HUES6 (cell line): ENCODE data around the gene PLCH1.

Source experiments
- H3K27ac ChIP-seq: 2 replicates; pipeline ENCODE4 v1.7.0; 2013; ENCODE audit warnings: low read depth, mild to moderate bottlenecking, low read length, inconsistent platforms
- H3K27me3 ChIP-seq: 2 replicates; pipeline ENCODE4 v1.6.1; 2013; ENCODE audit warnings: low read length; ENCODE audit not compliant: control insufficient read depth, insufficient read depth
- H3K36me3 ChIP-seq: 2 replicates; pipeline ENCODE4 v1.6.1; 2013; ENCODE audit warnings: low read length; ENCODE audit not compliant: control insufficient read depth, insufficient read depth
- H3K4me1 ChIP-seq: 2 replicates; pipeline ENCODE4 v1.6.1; 2013; ENCODE audit warnings: low read length; ENCODE audit not compliant: control insufficient read depth, insufficient read depth
- H3K4me3 ChIP-seq: 2 replicates; pipeline ENCODE4 v1.5.1; 2013; ENCODE audit warnings: low read depth, low read length
- H3K9ac ChIP-seq: one replicate; pipeline ENCODE4 v1.6.1; 2013; ENCODE audit warnings: mild to moderate bottlenecking, low read length
- H3K9me3 ChIP-seq: 2 replicates; pipeline ENCODE4 v1.6.1; 2013; ENCODE audit warnings: low read depth, low read length; ENCODE audit not compliant: control insufficient read depth, insufficient read depth

Gene PLCH1

DNA sequence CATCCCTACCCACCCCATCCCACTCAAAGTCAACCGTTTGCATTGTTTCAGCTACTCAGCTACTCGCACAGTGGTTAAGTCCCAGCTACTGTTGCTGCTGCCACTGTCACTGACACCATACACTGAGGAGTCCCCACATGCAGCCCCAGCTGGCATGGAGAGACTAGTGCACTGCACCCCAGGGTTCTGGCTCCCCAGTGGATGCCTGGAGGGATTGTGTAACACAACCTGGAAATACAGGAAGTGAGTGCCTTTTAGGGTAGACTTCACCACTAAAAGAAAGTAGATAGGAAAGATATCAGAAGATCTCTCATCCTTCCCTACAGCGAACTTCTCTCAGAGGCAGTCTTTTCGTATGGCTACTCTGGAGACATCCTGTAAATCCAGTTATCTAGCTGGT lies 282.2 kb downstream of the PLCH1 start:
- H3K27ac ChIP-seq, result no peak overlapping the region

DNA sequence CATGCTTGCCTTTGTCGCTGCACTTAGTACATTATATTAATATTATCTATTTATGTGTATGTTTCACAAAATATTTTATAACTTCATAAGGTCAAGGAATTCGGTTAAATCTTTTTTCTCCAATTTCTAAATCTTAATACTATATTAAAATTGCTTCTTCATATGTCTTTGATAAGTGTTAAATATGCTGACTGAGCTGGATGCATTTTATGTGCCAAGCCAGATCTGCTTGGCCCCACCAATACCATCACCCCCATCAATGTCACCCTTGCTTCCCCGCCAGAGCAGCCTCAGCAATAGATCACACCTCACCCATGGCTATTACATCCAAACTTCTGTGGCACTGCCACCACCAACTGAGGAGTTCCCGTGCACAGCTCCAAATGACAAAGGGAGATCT lies 287.3 kb downstream of the PLCH1 start:
- Histone ChIP-seq H3K36me3 (no peaks in the 10 kb centered on the region), H3K27ac (no peak overlapping the region), H3K4me3 (no peak overlapping the region), H3K27me3 (no peaks in the 10 kb centered on the region), H3K9ac (no peak overlapping the region), H3K9me3 (no peaks in the 10 kb centered on the region), H3K4me1 (no peaks in the 10 kb centered on the region)

More for the DNA sequence above, 282.2 kb downstream of the PLCH1 start:
- no peak overlapping the region for H3K9ac ChIP-seq
- 0 out of 2 replicates have a peak, but pooled peaks cover 4% of the 10 kb centered on the region for H3K9me3 ChIP-seq
- H3K4me3 ChIP-seq, result no peak overlapping the region
- no peaks in the 10 kb centered on the region for H3K36me3 ChIP-seq
- no peaks in the 10 kb centered on the region for H3K27me3 ChIP-seq
- H3K4me1 ChIP-seq, result no peaks in the 10 kb centered on the region

DNA sequence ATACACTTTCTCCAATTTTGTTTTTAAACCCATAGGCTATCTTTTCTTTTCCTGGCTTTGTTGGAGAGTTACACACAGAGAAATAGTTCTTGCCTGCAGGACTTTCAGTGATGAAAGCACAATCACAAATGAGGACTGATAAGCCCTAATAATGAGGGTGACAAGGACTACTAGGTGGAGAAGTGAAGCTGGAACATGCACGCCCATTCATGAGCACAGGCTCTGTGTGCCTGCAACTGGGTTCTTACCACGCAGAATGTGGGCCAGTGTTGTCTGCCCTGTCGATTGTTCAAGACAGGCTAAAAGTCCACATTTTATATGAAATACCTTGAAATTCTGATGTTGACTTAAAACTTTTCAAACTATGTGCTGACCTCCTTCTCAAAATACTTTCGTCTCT lies 289.1 kb downstream of the PLCH1 start:
- Histone ChIP-seq H3K36me3 (no peaks in the 10 kb centered on the region), H3K4me3 (no peak overlapping the region), H3K27ac (no peak overlapping the region), H3K9ac (no peak overlapping the region), H3K9me3 (no peaks in the 10 kb centered on the region), H3K27me3 (no peaks in the 10 kb centered on the region), H3K4me1 (no peaks in the 10 kb centered on the region)

DNA sequence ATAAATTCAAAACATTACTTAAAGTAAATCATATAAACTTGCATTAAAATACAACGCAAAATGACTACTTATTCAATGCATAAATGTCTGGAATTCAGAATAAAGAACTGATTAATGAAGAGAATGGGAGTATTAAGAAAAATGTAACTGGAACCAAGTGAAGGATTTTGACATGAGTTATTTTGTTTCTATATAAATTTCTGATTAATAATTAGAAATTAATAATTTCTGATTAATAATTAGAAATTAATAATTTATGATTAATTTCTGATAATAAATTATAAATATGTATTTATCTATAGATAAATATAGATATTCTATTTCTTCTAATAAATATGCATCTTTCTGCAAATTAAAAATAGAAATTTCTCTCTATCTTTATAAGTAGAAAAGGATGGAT lies 291.4 kb downstream of the PLCH1 start:
- Histone ChIP-seq H3K4me3 (no peak overlapping the region), H3K9ac (no peak overlapping the region), H3K36me3 (no peaks in the 10 kb centered on the region), H3K4me1 (no peaks in the 10 kb centered on the region), H3K27ac (no peak overlapping the region), H3K27me3 (no peaks in the 10 kb centered on the region), H3K9me3 (no peaks in the 10 kb centered on the region)

DNA sequence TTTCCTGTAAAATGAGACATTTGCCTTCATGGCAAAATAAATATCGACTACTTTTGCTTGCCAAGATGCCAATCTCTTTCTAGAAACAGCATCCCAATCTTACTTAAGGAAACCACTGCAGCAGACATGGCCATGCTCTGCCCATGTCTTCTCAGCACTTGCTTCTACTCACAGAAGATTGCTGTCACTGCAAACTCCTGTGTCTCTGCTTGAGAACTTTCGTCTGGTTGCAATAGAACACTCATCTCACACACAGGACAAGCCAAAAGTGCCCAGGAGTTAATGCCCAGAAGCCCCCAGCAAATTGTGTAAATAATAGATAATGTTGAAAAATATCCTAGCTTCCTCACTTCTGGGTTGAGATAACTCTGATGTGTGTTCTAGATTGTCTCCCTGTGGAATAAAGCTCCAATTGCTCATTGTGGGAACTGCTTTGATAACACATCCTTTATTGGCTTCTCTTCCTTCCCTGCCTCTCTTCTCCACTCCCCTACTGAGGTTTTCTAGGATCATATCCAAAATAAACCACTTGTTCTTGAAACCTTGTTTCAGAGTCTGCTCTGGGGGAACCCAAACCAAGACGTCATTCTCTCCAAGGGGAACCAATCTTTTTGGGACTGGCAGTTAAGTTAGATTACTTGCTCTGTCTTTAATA lies 295.1 kb downstream of the PLCH1 start:
- H3K9ac ChIP-seq, result no peak overlapping the region
- H3K27ac ChIP-seq, result no peak overlapping the region
- no peaks in the 10 kb centered on the region for H3K4me1 ChIP-seq
- H3K9me3 ChIP-seq, result no peaks in the 10 kb centered on the region
- no peaks in the 10 kb centered on the region for H3K27me3 ChIP-seq
- H3K4me3 ChIP-seq, result no peak overlapping the region
- H3K36me3 ChIP-seq, result no peaks in the 10 kb centered on the region

DNA sequence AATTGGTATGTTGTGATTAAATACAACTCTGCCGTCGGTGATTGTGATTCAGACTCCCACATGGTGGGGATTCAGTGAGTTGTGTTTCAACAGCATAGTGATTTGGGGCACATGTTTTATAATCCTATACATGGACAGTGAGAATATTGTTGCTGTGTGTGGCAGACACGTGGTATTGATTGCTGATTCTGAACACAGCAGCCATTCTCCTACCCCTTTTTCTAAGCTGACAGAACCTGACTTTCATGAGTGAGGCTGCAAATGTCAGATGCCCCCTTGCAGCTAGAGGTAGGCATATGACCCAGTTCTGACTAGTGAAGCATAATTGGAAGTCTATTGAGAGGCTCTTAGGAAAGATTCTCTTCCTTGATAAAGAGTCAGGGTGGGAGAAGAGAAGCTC lies 296.3 kb downstream of the PLCH1 start:
- no peaks in the 10 kb centered on the region for H3K4me1 ChIP-seq
- no peaks in the 10 kb centered on the region for H3K27me3 ChIP-seq
- no peak overlapping the region for H3K4me3 ChIP-seq
- H3K9me3 ChIP-seq, result no peaks in the 10 kb centered on the region
- H3K27ac ChIP-seq, result no peak overlapping the region
- no peak overlapping the region for H3K9ac ChIP-seq
- H3K36me3 ChIP-seq, result no peaks in the 10 kb centered on the region

DNA sequence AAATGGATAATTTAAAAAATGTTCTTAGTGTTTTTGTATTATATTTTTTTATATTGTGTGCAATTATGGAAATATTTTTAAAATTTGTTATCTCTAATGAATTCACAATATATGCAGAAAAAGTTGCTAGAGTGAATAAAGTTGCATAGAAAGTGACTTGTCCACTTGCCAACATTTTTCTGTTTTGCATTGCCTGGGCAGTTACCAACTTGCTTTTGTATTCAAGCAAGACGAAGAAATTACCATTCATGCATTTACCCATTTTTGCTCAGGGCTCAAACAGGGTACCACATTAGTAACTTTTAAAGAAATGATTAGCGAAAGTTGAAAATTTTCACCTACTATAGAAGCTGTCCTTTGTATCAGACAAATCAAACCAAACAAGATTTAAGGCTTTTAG lies 298.5 kb downstream of the PLCH1 start:
- H3K36me3 ChIP-seq, result no peaks in the 10 kb centered on the region
- H3K4me3 ChIP-seq, result no peak overlapping the region
- H3K9ac ChIP-seq, result no peak overlapping the region
- no peak overlapping the region for H3K27ac ChIP-seq
- H3K27me3 ChIP-seq, result no peaks in the 10 kb centered on the region
- no peaks in the 10 kb centered on the region for H3K4me1 ChIP-seq
- no peaks in the 10 kb centered on the region for H3K9me3 ChIP-seq

DNA sequence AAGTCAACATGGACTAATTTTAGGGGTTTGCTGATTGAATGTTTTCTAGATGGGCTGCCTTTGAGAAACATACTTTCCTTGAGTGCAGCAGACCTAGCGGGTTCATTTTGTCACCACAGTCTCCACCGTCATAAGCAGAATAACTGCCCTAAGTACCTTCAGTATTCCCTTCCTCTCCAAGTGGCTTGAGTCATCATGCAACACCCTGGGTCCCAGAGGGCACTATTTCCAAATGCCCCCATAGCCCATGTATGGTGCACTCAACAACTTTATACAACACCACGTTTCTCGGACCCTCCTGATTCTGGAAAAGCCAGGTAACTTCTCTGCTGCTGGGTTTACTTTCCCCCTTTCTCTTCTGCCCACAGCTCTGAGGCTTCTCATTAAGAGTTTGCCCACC lies 300.1 kb downstream of the PLCH1 start:
- Histone ChIP-seq H3K36me3 (no peaks in the 10 kb centered on the region), H3K4me3 (no peak overlapping the region), H3K9me3 (no peaks in the 10 kb centered on the region), H3K27ac (no peak overlapping the region), H3K27me3 (no peaks in the 10 kb centered on the region), H3K4me1 (no peaks in the 10 kb centered on the region), H3K9ac (no peak overlapping the region)

DNA sequence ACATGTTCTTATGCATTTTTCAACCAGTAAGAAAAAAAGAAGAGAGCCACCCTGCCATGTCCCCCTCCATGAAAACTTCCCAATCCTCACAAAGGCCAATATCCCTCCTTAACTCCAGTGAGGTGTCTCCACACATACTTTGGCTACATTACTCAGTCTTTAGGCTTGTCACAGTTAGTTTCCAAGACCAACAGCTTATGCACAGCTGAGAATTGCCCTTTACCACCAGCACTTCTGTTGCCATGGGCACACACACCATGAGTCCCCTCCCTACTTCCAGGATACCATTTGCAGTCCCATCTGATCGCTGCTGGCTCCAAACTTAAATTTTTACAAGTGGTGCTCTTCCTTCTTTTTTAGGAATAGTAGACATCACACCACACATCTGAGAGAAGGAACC lies 301.1 kb downstream of the PLCH1 start:
- H3K4me3 ChIP-seq, result no peak overlapping the region
- no peak overlapping the region for H3K27ac ChIP-seq
- no peak overlapping the region for H3K9ac ChIP-seq
- H3K4me1 ChIP-seq, result no peaks in the 10 kb centered on the region
- no peaks in the 10 kb centered on the region for H3K9me3 ChIP-seq
- no peaks in the 10 kb centered on the region for H3K36me3 ChIP-seq
- no peaks in the 10 kb centered on the region for H3K27me3 ChIP-seq

DNA sequence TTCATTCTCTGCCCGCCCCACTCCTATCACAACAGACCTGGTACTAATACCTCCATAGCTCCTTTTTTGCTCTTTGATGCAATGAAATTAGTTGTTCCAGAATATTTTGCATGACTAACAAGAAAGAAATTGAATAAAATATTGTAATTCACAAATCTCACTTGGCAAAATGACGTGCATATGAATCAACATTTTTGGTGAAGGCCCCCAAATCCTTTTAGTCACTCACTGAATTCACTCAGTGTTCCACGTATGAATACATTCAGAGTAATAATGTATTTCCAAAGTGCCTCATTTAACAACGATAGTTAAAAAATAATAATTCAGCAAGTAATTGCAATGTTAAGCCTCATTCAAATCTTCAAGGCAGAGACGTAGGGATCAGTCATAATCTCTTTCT lies 302.8 kb downstream of the PLCH1 start:
- H3K9me3 ChIP-seq, result no peaks in the 10 kb centered on the region
- no peak overlapping the region for H3K4me3 ChIP-seq
- no peaks in the 10 kb centered on the region for H3K27me3 ChIP-seq
- H3K36me3 ChIP-seq, result no peaks in the 10 kb centered on the region
- no peaks in the 10 kb centered on the region for H3K4me1 ChIP-seq
- H3K9ac ChIP-seq, result no peak overlapping the region
- H3K27ac ChIP-seq, result no peak overlapping the region

DNA sequence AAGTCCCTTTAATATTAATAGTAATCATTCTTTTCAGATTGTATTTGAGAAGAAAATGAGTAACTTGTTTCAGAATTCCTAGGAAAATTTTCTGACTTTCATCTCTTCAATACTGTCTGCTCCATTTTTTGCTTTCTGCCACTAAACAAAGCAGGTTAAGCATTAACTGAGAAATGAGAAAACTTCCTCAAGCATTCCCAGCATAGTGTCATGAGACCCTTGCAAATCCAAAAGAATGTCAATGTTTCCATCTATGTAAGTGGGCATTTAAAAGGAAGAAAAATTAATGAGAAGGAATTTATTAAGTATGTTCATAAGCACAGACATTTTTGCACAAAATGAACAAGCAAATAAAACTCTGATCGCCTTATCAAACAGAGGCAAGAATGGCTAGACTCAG lies 303.4 kb downstream of the PLCH1 start:
- no peaks in the 10 kb centered on the region for H3K4me1 ChIP-seq
- H3K4me3 ChIP-seq, result no peak overlapping the region
- no peak overlapping the region for H3K27ac ChIP-seq
- H3K36me3 ChIP-seq, result no peaks in the 10 kb centered on the region
- no peaks in the 10 kb centered on the region for H3K27me3 ChIP-seq
- no peaks in the 10 kb centered on the region for H3K9me3 ChIP-seq
- no peak overlapping the region for H3K9ac ChIP-seq

DNA sequence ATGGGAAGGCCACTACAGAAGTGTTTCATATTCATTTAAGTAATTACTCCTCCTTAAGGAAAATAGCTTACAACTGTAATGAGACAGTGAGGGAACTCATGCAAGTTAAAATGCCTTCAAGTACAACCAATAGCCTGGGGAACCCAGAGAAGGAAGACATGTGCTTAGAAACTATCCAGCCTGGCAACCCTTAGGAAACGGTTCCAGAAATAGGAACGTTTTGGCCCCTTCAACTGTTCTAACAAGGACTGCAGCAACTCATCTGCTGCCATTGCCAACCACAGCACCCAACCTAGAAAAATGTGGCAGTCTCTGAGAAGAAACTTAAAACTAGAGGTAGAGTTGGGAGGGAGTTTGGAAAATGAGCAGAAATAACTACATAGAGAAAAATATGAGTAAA lies 303.8 kb downstream of the PLCH1 start:
- no peaks in the 10 kb centered on the region for H3K9me3 ChIP-seq
- no peaks in the 10 kb centered on the region for H3K27me3 ChIP-seq
- no peak overlapping the region for H3K4me3 ChIP-seq
- no peaks in the 10 kb centered on the region for H3K36me3 ChIP-seq
- H3K9ac ChIP-seq, result no peak overlapping the region
- H3K4me1 ChIP-seq, result no peaks in the 10 kb centered on the region
- H3K27ac ChIP-seq, result no peak overlapping the region
